H9 (cell line): ENCODE measurements around the gene PLLP. TPM values are rescaled to one million over a fixed set of nuclear protein-coding genes. Genes with fewer than 3 reads are reported as not detected.

ENCODE experiments used
- DNase-seq: peaks from one replicate; pipeline ENCODE4 v3.0.0-alpha.2; 2017
- H2AFZ ChIP-seq: one replicate; pipeline ENCODE4 v1.6.1; 2013; ENCODE audit warnings: mild to moderate bottlenecking, low read length, control low read depth, moderate library complexity
- H2AK5ac ChIP-seq: 2 replicates; pipeline ENCODE4 v1.6.1; 2013; ENCODE audit warnings: low read length, control low read depth, mixed read lengths; ENCODE audit not compliant: insufficient read length
- H2BK120ac ChIP-seq: one replicate; pipeline ENCODE4 v1.6.1; 2013; ENCODE audit warnings: low read depth, mild to moderate bottlenecking, low read length, control low read depth, inconsistent platforms; ENCODE audit not compliant: poor library complexity, severe bottlenecking
- H2BK12ac ChIP-seq: 2 replicates; pipeline ENCODE4 v1.6.1; 2013; ENCODE audit warnings: low read length, control low read depth, mixed read lengths, low read depth; ENCODE audit not compliant: insufficient read length
- H2BK15ac ChIP-seq: 2 replicates; pipeline ENCODE4 v1.6.1; 2013; ENCODE audit warnings: low read depth, low read length, control low read depth
- H2BK20ac ChIP-seq: one replicate; pipeline ENCODE4 v1.6.1; 2013; ENCODE audit warnings: low read depth, mild to moderate bottlenecking, low read length, control low read depth, inconsistent platforms; ENCODE audit not compliant: poor library complexity, severe bottlenecking
- H2BK5ac ChIP-seq: 2 replicates; pipeline ENCODE4 v1.6.1; 2013; ENCODE audit warnings: low read length, control low read depth, mixed read lengths; ENCODE audit not compliant: insufficient read length
- H3K14ac ChIP-seq: 2 replicates; pipeline ENCODE4 v1.6.1; 2013; ENCODE audit warnings: low read length, control low read depth; ENCODE audit not compliant: insufficient read depth
- H3K18ac ChIP-seq: 2 replicates; pipeline ENCODE4 v1.6.1; 2013; ENCODE audit warnings: low read depth, mild to moderate bottlenecking, mixed read lengths, low read length, control low read depth; ENCODE audit not compliant: insufficient read length
- H3K23ac ChIP-seq: 2 replicates; pipeline ENCODE4 v1.6.1; 2013; ENCODE audit warnings: low read length, control low read depth, mixed read lengths, low read depth; ENCODE audit not compliant: insufficient read length
- H3K23me2 ChIP-seq: 2 replicates; pipeline ENCODE4 v1.6.1; 2013; ENCODE audit warnings: low read depth, mild to moderate bottlenecking, mixed read lengths, low read length, control low read depth; ENCODE audit not compliant: insufficient read length, poor library complexity, severe bottlenecking
- H3K27ac ChIP-seq: 2 replicates; pipeline ENCODE4 v1.5.1; 2013; ENCODE audit warnings: low read length, control low read depth, mixed read lengths, low read depth; ENCODE audit not compliant: insufficient read length
- H3K27me3 ChIP-seq: 2 replicates; pipeline ENCODE4 v1.6.1; 2013; ENCODE audit warnings: low read length, control low read depth, inconsistent platforms; ENCODE audit not compliant: insufficient read depth
- H3K4ac ChIP-seq: 2 replicates; pipeline ENCODE4 v1.6.1; 2013; ENCODE audit warnings: low read depth, mild to moderate bottlenecking, control low read depth, inconsistent platforms, low read length, moderate library complexity
- H3K4me1 ChIP-seq: 2 replicates; pipeline ENCODE4 v1.6.1; 2013; ENCODE audit warnings: low read length, control low read depth, inconsistent platforms; ENCODE audit not compliant: insufficient read depth
- H3K4me2 ChIP-seq: 2 replicates; pipeline ENCODE4 v1.6.1; 2013; ENCODE audit warnings: low read length, control low read depth, mixed read lengths; ENCODE audit not compliant: insufficient read length, insufficient read depth
- H3K56ac ChIP-seq: 2 replicates; pipeline ENCODE4 v1.6.1; 2013; ENCODE audit warnings: low read depth, mild to moderate bottlenecking, mixed read lengths, low read length, control low read depth; ENCODE audit not compliant: insufficient read length
- H3K79me1 ChIP-seq: 2 replicates; pipeline ENCODE4 v1.6.1; 2013; ENCODE audit warnings: low read depth, mild to moderate bottlenecking, moderate library complexity, low read length, control low read depth, inconsistent platforms; ENCODE audit not compliant: insufficient read depth, poor library complexity, severe bottlenecking
- H3K79me2 ChIP-seq: 2 replicates; pipeline ENCODE4 v1.6.1; 2013; ENCODE audit warnings: low read length, control low read depth, inconsistent platforms; ENCODE audit not compliant: insufficient read depth
- H3K9ac ChIP-seq: 2 replicates; pipeline ENCODE4 v1.6.1; 2013; ENCODE audit warnings: low read length, control low read depth, mixed read lengths; ENCODE audit not compliant: insufficient read length; ENCODE audit errors: extremely low read depth
- H3K9me3 ChIP-seq: one replicate; pipeline ENCODE4 v1.6.1; 2013; ENCODE audit warnings: low read depth, low read length, inconsistent platforms; ENCODE audit not compliant: control insufficient read depth
- H3T11ph ChIP-seq: one replicate; pipeline ENCODE4 v1.6.1; 2013; ENCODE audit warnings: mild to moderate bottlenecking, low read length, control low read depth, inconsistent platforms
- H4K20me1 ChIP-seq: one replicate; pipeline ENCODE4 v1.6.1; 2013; ENCODE audit not compliant: control insufficient read depth, insufficient read length, insufficient read depth
- H4K5ac ChIP-seq: 2 replicates; pipeline ENCODE4 v1.6.1; 2013; ENCODE audit warnings: low read depth, mild to moderate bottlenecking, mixed read lengths, low read length, control low read depth; ENCODE audit not compliant: insufficient read length
- H4K8ac ChIP-seq: replicated peaks from 2 replicates; pipeline ENCODE4 v1.6.1; 2013; ENCODE audit warnings: low read length, control low read depth, mixed read lengths, low read depth; ENCODE audit not compliant: insufficient read length
- H4K91ac ChIP-seq: 2 replicates; pipeline ENCODE4 v1.6.1; 2013; ENCODE audit warnings: low read depth, mild to moderate bottlenecking, moderate library complexity, mixed read lengths, low read length, control low read depth; ENCODE audit not compliant: insufficient read length
- H3K27ac Mint-ChIP-seq, 3 experiments: 2 replicates in 2 of 3; 3 replicates in 1 of 3; pipeline ENCODE4 v1.8.0; 2020 to 2021; ENCODE audit warnings: mixed read lengths in 3 of 3, mild to moderate bottlenecking in 1 of 3, moderate library complexity in 1 of 3
- H3K27me3 Mint-ChIP-seq: 2 replicates; pipeline ENCODE4 v1.8.0; 2021; ENCODE audit warnings: low read depth, mild to moderate bottlenecking, moderate library complexity, mixed read lengths
- H3K36me3 Mint-ChIP-seq, 3 experiments: 2 replicates in 2 of 3; 3 replicates in 1 of 3; pipeline ENCODE4 v1.8.0; 2020 to 2021; ENCODE audit warnings: low read depth in 3 of 3, mixed read lengths in 3 of 3; ENCODE audit not compliant: insufficient read depth in 1 of 3
- H3K4me1 Mint-ChIP-seq, 2 experiments: 2 replicates each; pipeline ENCODE4 v1.8.0; 2020; ENCODE audit warnings: mixed read lengths in 2 of 2
- H3K4me3 Mint-ChIP-seq, 2 experiments: 2 replicates in 1 of 2; 3 replicates in 1 of 2; pipeline ENCODE4 v1.8.0; 2020 to 2021; ENCODE audit warnings: mild to moderate bottlenecking in 2 of 2, mixed read lengths in 2 of 2, moderate library complexity in 1 of 2
- H3K9me3 Mint-ChIP-seq, 2 experiments: 2 replicates in 1 of 2; 3 replicates in 1 of 2; pipeline ENCODE4 v1.8.0; 2020; ENCODE audit warnings: mild to moderate bottlenecking in 2 of 2, mixed read lengths in 2 of 2, moderate library complexity in 1 of 2
- WGBS: extraction: QIAGEN DNeasy Blood & Tissue Kit; methylation state at CpG from one replicate; pipeline ENCODE4 v1.1.7; 2013; ENCODE audit warnings: missing lambda C conversion rate, low lambda C conversion rate, mixed read lengths; ENCODE audit not compliant: insufficient read length; ENCODE audit errors: extremely low coverage; 5-methylcytosine and 5-hydroxymethylcytosine counted together
- total RNA-seq: library from RNA; stranded (reverse); gene quantifications from 2 replicates; pipeline ENCODE4 v1.2.1, GENCODE V29; 2021
- TF ChIP-seq, protein P1 (sequence below): fragments of 200-600 bp; sonication (generic); conservative IDR thresholded peaks from 3 replicates; pipeline ENCODE4 v1.8.0; 2021; ENCODE audit warnings: antibody characterized with exemption, mild to moderate bottlenecking

Gene PLLP
- total RNA-seq, 1 experiment from 2014 or later: 1.8 TPM

DNA sequence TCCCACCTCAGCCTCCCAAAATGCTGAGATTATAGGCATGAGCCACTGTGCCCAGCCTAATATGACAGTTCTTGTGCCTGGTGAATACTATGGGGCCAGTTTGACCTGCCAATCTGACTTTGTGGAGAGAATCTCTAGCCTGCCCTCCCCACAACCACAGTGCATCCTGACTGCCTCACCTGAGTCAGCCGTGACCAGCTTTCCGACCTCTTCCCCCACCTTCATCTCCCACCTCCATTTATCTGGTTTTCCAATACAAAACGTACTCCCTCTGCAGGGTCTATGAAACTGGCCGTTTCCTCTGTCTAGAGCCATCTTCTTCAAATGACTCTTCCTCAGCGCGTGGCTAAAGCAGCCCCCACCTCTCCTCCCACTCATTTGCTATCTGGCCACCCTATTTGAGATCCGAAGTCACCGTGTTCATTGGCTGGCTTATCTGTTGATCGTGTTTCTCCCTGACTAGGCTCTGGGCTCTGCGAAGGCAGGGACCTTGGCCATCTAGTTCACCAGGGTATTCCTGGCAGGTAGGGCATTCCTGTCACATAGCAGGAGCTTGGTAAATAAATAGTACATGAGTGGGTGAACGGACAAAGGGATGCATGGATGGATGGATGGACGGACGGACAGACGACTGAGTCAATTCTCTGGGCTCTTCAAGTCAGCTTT, 22.3 kb upstream of the PLLP start:
- H3K79me1 ChIP-seq: no peaks in the 10 kb centered on the region
- WGBS: no CpG with 5 or more reads among the region's 14 CpGs
- H3K9me3 ChIP-seq: no peaks in the 10 kb centered on the region
- H3K27ac ChIP-seq: no peak overlapping the region
- no peak overlapping the region for H3T11ph ChIP-seq
- H3K18ac ChIP-seq: no peak overlapping the region
- no peaks in the 10 kb centered on the region for H3K27me3 ChIP-seq
- H2AFZ ChIP-seq: no peak overlapping the region
- H2BK120ac ChIP-seq: no peak overlapping the region
- no peak overlapping the region for H3K14ac ChIP-seq
- no peak overlapping the region for H2BK15ac ChIP-seq
- no peak overlapping the region for H2AK5ac ChIP-seq
- no peak overlapping the region for H2BK12ac ChIP-seq
- H2BK5ac ChIP-seq: no peak overlapping the region
- no peak overlapping the region for H3K4ac ChIP-seq
- no peaks in the 10 kb centered on the region for H3K23me2 ChIP-seq
- H3K4me3 Mint-ChIP-seq: no peak overlapping the region
- no peaks in the 10 kb centered on the region for H3K9me3 Mint-ChIP-seq
- H3K4me1 Mint-ChIP-seq: peaks cover under 1 to 5% of the 10 kb centered on the region in 2 experiments; a peak in 3 of 4 replicates
- H3K27ac Mint-ChIP-seq: no peak overlapping the region; a peak in 1 of 7 replicates
- H3K27me3 Mint-ChIP-seq: peaks cover 6% of the 10 kb centered on the region; the same call in 1 of the 2 replicates
- H3K56ac ChIP-seq: no peak overlapping the region
- no peak for DNase-seq
- H3K4me1 ChIP-seq: no peaks in the 10 kb centered on the region
- no peak overlapping the region for H4K8ac ChIP-seq
- no peak overlapping the region for H3K4me2 ChIP-seq
- no peaks in the 10 kb centered on the region for H3K36me3 Mint-ChIP-seq
- no peak overlapping the region for H4K91ac ChIP-seq
- TF ChIP-seq, protein P1, sequence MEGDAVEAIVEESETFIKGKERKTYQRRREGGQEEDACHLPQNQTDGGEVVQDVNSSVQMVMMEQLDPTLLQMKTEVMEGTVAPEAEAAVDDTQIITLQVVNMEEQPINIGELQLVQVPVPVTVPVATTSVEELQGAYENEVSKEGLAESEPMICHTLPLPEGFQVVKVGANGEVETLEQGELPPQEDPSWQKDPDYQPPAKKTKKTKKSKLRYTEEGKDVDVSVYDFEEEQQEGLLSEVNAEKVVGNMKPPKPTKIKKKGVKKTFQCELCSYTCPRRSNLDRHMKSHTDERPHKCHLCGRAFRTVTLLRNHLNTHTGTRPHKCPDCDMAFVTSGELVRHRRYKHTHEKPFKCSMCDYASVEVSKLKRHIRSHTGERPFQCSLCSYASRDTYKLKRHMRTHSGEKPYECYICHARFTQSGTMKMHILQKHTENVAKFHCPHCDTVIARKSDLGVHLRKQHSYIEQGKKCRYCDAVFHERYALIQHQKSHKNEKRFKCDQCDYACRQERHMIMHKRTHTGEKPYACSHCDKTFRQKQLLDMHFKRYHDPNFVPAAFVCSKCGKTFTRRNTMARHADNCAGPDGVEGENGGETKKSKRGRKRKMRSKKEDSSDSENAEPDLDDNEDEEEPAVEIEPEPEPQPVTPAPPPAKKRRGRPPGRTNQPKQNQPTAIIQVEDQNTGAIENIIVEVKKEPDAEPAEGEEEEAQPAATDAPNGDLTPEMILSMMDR: no peak
- no peaks in the 10 kb centered on the region for H3K79me2 ChIP-seq
- H4K20me1 ChIP-seq: no peaks in the 10 kb centered on the region
- no peak overlapping the region for H3K23ac ChIP-seq
- no peak overlapping the region for H3K9ac ChIP-seq
- no peak overlapping the region for H2BK20ac ChIP-seq
- no peak overlapping the region for H4K5ac ChIP-seq
